Heart left ventricle (tissue), 13 donors: ENCODE data around the gene BBOX1.

Experiments used
- CTCF ChIP-seq, 12 donors: fragments of 200-600 bp; sonication (generic) in 4 of 12; IDR thresholded peaks; one replicate each; pipeline versions ENCODE4 v1.5.0 to v1.8.0; 2018 to 2022; ENCODE audit warnings: antibody characterized with exemption in 12 of 12, mild to moderate bottlenecking in 5 of 12
- POLR2A ChIP-seq, 2 donors: fragments of 450-650 bp; IDR thresholded peaks; one replicate each; pipeline ENCODE4 v1.6.1; 2017; ENCODE audit warnings: antibody characterized with exemption in 2 of 2, mild to moderate bottlenecking in 2 of 2, moderate library complexity in 2 of 2
- donor health status: ischemic (EF 13 %, LVEDD 7.1; RV severe dilation, severe dysfunction).
- donor health status: DM: no; HTN: yes; CAD: no.
- donor health status: DM: no; HTN: no; CAD: no.
- donor health status: ischemic (EF 25% LVEDD 6.9; RV normal size, moderate dysfunction).
- donor health status: ischemic (EF 25% LVEDD 5.7; RV mildly dilated, moderate dysfunction).
- donor health status: ischemic (EF 35%, LVEDD 5.7; RV mildly dilated, moderate dysfunction).
- donor health status: nonischemic (EF 11% LVEDD 7.7; RV severe dilation, severe dysfunction).
- donor health status: DM: yes; HTN: yes; CAD: no.
- donor health status: PGD.
- donor health status: ischemic (EF 29% LVEDD 5.4; RV normal size, mild dysfunction).
- donor health status: nonischemic (EF 23%, LVEDD 6.1; RV moderate dilation, normal function).

DNA sequence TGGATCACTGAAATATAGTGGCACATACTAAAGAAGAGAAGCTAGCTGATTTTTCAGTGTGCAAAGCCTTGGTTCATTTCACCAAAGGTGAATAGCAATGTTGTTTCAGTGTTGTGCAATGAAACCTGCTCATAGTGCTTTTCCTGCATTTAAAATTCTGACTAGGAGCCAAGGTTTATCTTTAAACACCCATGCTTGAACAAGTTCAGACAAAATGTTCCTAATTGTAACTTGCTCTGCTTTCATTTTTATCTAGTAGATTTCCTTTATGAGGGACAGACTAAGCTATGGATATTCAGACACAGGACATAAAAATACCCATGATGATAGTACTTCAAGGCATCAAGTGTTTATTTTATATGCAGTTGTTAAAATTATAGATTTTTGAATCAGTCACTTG, 47.7 kb downstream of the BBOX1 start:
- TF ChIP-seq POLR2A (IDR thresholded peaks at IDR 0.05) (no peak), CTCF (IDR thresholded peaks at IDR 0.05) (no peak)
